Endothelial cell of umbilical vein (primary cell): ENCODE data around the gene RALGAPB. TPM values are rescaled to one million over a fixed set of nuclear protein-coding genes. Genes with fewer than 3 reads are reported as not detected.

ENCODE experiments used
- BruUV-seq: library from RNA; stranded (reverse); fragments of 400-500 nt; replicated peaks from 2 replicates; lab custom pipeline; 2021; lab: Mats Ljungman, UMichigan
- CTCF ChIA-PET: fragments of 300-600, 350-600 bp; sonication (Branson Sonifier 250); formaldehyde crosslinking; loops from one replicate; lab custom pipeline; 2021; ENCODE audit warnings: antibody characterized with exemption, inconsistent platforms; lab: Charles Lee
- POLR2A ChIA-PET: fragments of 300-600, 350-600 bp; sonication (Branson Sonifier 250); formaldehyde crosslinking; loops from one replicate; lab custom pipeline; 2021; ENCODE audit warnings: antibody characterized with exemption, inconsistent platforms; lab: Charles Lee
- DNase-seq: peaks from one replicate; pipeline ENCODE4 v3.0.0-alpha.2; 2011; ENCODE audit warnings: low read depth, low spot score
- FAIRE-seq: peaks from 2 replicates; lab custom pipeline; 2011; peaks lifted over from hg19 to GRCh38; lab: Jason Lieb, UNC
- H2AFZ ChIP-seq: 2 replicates; pipeline ENCODE4 v1.6.0; 2012; ENCODE audit warnings: low read depth, low read length, control low read depth, inconsistent platforms
- H3K27ac ChIP-seq: 2 replicates; pipeline ENCODE4 v1.5.1; 2011; ENCODE audit warnings: low read depth, mild to moderate bottlenecking, control low read depth, low read length, moderate library complexity; ENCODE audit not compliant: insufficient read depth
- H3K27me3 ChIP-seq, 2 experiments: 2 replicates each; pipeline versions ENCODE4 v1.6.0 to v1.6.1; 2011; ENCODE audit warnings: low read length in 2 of 2, mixed read lengths in 1 of 2; ENCODE audit not compliant: control insufficient read depth in 2 of 2, insufficient read depth in 2 of 2
- H3K36me3 ChIP-seq, 2 experiments: 2 replicates in 1 of 2; 3 replicates in 1 of 2; pipeline ENCODE4 v1.5.1; 2011; ENCODE audit warnings: low read length in 2 of 2, mild to moderate bottlenecking in 1 of 2, moderate library complexity in 1 of 2; ENCODE audit not compliant: control insufficient read depth in 2 of 2, insufficient read depth in 2 of 2; ENCODE audit errors: extremely low read depth in 1 of 2
- H3K4me1 ChIP-seq: 3 replicates; pipeline ENCODE4 v1.5.1; 2011; ENCODE audit warnings: mild to moderate bottlenecking, low read length; ENCODE audit not compliant: control insufficient read depth, insufficient read depth; ENCODE audit errors: extremely low read depth
- H3K4me2 ChIP-seq: 2 replicates; pipeline ENCODE4 v1.6.1; 2011; ENCODE audit warnings: low read length, control low read depth, mixed read lengths; ENCODE audit not compliant: insufficient read depth
- H3K4me3 ChIP-seq, 3 experiments: fragments of 200-600 bp in 1 of 3; sonication (generic), shearing (Covaris generic) in 1 of 3; replicated peaks in 1 of 3; 2 replicates each; pipeline ENCODE4 v1.5.1; 2011 to 2016; ENCODE audit warnings: control low read depth in 3 of 3, low read length in 3 of 3, mild to moderate bottlenecking in 2 of 3, inconsistent platforms in 1 of 3, low read depth in 1 of 3, moderate library complexity in 1 of 3; ENCODE audit not compliant: insufficient read depth in 1 of 3
- H3K79me2 ChIP-seq: 2 replicates; pipeline ENCODE4 v1.6.0; 2012; ENCODE audit warnings: low read length, inconsistent platforms; ENCODE audit not compliant: control insufficient read depth, insufficient read depth
- H3K9ac ChIP-seq: replicated peaks from 2 replicates; pipeline ENCODE3; 2011; ENCODE audit warnings: low read length, control low read depth; ENCODE audit not compliant: insufficient read depth; ENCODE audit errors: extremely low read depth
- H3K9me1 ChIP-seq: replicated peaks from 3 replicates; pipeline ENCODE4 v1.6.0; 2011; ENCODE audit warnings: mild to moderate bottlenecking, low read length; ENCODE audit not compliant: control insufficient read depth, insufficient read depth; ENCODE audit errors: extremely low read depth
- H3K9me3 ChIP-seq: replicated peaks from 2 replicates; pipeline ENCODE4 v1.5.1; 2012; ENCODE audit warnings: low read length, inconsistent platforms; ENCODE audit not compliant: control insufficient read depth, insufficient read depth
- H4K20me1 ChIP-seq: replicated peaks from 2 replicates; pipeline ENCODE3; 2011; ENCODE audit warnings: mild to moderate bottlenecking, low read length; ENCODE audit not compliant: control insufficient read depth, insufficient read depth; ENCODE audit errors: extremely low read depth
- EZH2 ChIP-seq: IDR thresholded peaks from 2 replicates; pipeline ENCODE4 v1.6.1; 2012; ENCODE audit warnings: borderline replicate concordance, low read depth, mild to moderate bottlenecking, moderate library complexity, low read length, inconsistent platforms; ENCODE audit not compliant: severe bottlenecking
- FOS ChIP-seq: IDR thresholded peaks from 2 replicates; pipeline ENCODE4 v1.6.1; 2011; ENCODE audit warnings: mild to moderate bottlenecking, low read length, moderate library complexity, borderline replicate concordance; ENCODE audit not compliant: insufficient read depth
- GATA2 ChIP-seq: IDR thresholded peaks from 2 replicates; pipeline ENCODE4 v1.7.0; 2011; ENCODE audit warnings: low read depth, mild to moderate bottlenecking, moderate library complexity, mixed read lengths, low read length; ENCODE audit not compliant: insufficient read length, insufficient read depth
- JUN ChIP-seq: IDR thresholded peaks from 2 replicates; pipeline ENCODE4 v1.6.1; 2011; ENCODE audit warnings: borderline replicate concordance, low read depth; ENCODE audit not compliant: insufficient read length, insufficient read depth
- MAX ChIP-seq: IDR thresholded peaks from 2 replicates; pipeline ENCODE4 v1.6.1; 2011; ENCODE audit not compliant: insufficient read depth, insufficient read length
- MYC ChIP-seq: IDR thresholded peaks from one replicate; pipeline ENCODE4 v1.6.1; 2011; ENCODE audit warnings: mild to moderate bottlenecking, low read depth, low read length
- POLR2A ChIP-seq: IDR thresholded peaks from 2 replicates; pipeline ENCODE4 v1.6.1; 2012; ENCODE audit warnings: low read depth, mild to moderate bottlenecking, control low read depth, low read length
- POLR2AphosphoS5 ChIP-seq: IDR thresholded peaks from 2 replicates; pipeline ENCODE4 v1.6.1; 2012; ENCODE audit warnings: low read depth, mild to moderate bottlenecking, control low read depth, low read length, moderate library complexity; ENCODE audit not compliant: insufficient read depth
- dilution Hi-C: fragments of 300-500 bp; cut with MboI; formaldehyde crosslinking; loops from one replicate; pipeline ENCODE4 v1.15.0; 2019; ENCODE audit warnings: low sequenced_read_pairs; ENCODE audit not compliant: extremely low pct_ligation_motif_present
- intact Hi-C: fragments of 100-400 bp; cut with micrococcal nuclease; formaldehyde crosslinking; loops from one replicate; pipeline ENCODE4 v1.10.0; 2022
- polyA plus RNA-seq, 4 experiments: library from polyadenylated mRNA; depleted of rRNA in 3 of 4; stranded (reverse) in 3 of 4; unstranded in 1 of 4; fragments of >200 nt; gene quantifications; 2 replicates each; pipeline versions ENCODE4 v1.2.1 to v1.2.3, GENCODE V29; 2011 to 2012; ENCODE audit warnings: missing spikeins in 1 of 4
- total RNA-seq: library from RNA; stranded (reverse); gene quantifications from 2 replicates; pipeline ENCODE4 v1.2.3, GENCODE V29; 2021
- TF ChIP-seq, protein P1 (sequence below), 2 donors: IDR thresholded peaks; 1 replicate in 1 of 2; 2 replicates in 1 of 2; pipeline ENCODE4 v1.5.1; 2011; ENCODE audit warnings: low read length in 2 of 2, mild to moderate bottlenecking in 2 of 2, moderate library complexity in 2 of 2, control low read depth in 1 of 2, inconsistent platforms in 1 of 2, low read depth in 1 of 2; ENCODE audit not compliant: insufficient read depth in 1 of 2; ENCODE audit errors: extremely low read depth in 1 of 2

The RALGAPB gene
- total and polyA plus RNA-seq, 2 donors (not counting 3 experiments of a cell fraction or from before 2014, with no cell fraction given): 12.8 to 38.7 TPM

DNA sequence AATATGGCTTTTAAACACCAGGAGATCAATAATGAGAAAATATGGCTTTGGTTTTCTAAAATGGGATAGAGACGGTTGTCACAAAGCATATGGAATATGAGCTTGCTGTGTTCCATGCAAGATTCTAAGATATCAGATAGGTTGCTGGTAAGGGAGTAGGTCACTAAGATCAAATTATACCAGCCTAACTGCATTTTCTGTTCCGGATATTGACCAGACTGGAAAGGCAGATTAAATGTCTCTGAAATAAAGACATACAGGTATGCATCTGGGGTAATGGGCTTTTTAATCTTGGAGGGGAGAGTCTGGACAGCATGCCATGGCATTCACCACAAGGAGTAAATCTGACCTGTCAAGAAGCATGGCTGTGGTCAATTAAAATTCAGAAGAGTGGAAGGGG lies 73.1 kb downstream of the RALGAPB start:
- intact Hi-C loops (no loop called here), dilution Hi-C loops (no loop called here)
- TF ChIP-seq EZH2 (no peak), FOS (no peak), POLR2A (no peak), GATA2 (no peak), MAX (no peak), POLR2AphosphoS5 (no peak), MYC (no peak), JUN (no peak)
- TF ChIP-seq, protein P1, sequence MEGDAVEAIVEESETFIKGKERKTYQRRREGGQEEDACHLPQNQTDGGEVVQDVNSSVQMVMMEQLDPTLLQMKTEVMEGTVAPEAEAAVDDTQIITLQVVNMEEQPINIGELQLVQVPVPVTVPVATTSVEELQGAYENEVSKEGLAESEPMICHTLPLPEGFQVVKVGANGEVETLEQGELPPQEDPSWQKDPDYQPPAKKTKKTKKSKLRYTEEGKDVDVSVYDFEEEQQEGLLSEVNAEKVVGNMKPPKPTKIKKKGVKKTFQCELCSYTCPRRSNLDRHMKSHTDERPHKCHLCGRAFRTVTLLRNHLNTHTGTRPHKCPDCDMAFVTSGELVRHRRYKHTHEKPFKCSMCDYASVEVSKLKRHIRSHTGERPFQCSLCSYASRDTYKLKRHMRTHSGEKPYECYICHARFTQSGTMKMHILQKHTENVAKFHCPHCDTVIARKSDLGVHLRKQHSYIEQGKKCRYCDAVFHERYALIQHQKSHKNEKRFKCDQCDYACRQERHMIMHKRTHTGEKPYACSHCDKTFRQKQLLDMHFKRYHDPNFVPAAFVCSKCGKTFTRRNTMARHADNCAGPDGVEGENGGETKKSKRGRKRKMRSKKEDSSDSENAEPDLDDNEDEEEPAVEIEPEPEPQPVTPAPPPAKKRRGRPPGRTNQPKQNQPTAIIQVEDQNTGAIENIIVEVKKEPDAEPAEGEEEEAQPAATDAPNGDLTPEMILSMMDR (IDR thresholded peaks at IDR 0.05; ENCODE audit: extremely low read depth in 1 of 2, insufficient read depth in 1 of 2, low read depth in 1 of 2, low read length in 2 of 2): no peak
- Histone ChIP-seq H3K4me1 (no peaks in the 10 kb centered on the region), H3K9me3 (no peaks in the 10 kb centered on the region), H3K4me2 (no peak overlapping the region), H3K27ac (no peak overlapping the region), H3K27me3 (no peaks in the 10 kb centered on the region), H3K36me3 (peaks cover 17 to 29% of the 10 kb centered on the region in 2 experiments), H3K4me3 (no peak overlapping the region), H3K9me1 (peaks cover 3% of the 10 kb centered on the region), H4K20me1 (no peaks in the 10 kb centered on the region), H2AFZ (no peak overlapping the region), H3K9ac (no peak overlapping the region), H3K79me2 (no peaks in the 10 kb centered on the region)
- POLR2A ChIA-PET: no interaction called here
- BruUV-seq: no TSS peak
- CTCF ChIA-PET: interaction anchor here (1.3 kb wide), 1 partner anchor 24 kb away, joined by 3 read pairs; no protein-coding TSS in a partner anchor
- DNase-seq (no peak), FAIRE-seq (no peak)
